ENCODE results near the gene TOM1L1.

DNA sequence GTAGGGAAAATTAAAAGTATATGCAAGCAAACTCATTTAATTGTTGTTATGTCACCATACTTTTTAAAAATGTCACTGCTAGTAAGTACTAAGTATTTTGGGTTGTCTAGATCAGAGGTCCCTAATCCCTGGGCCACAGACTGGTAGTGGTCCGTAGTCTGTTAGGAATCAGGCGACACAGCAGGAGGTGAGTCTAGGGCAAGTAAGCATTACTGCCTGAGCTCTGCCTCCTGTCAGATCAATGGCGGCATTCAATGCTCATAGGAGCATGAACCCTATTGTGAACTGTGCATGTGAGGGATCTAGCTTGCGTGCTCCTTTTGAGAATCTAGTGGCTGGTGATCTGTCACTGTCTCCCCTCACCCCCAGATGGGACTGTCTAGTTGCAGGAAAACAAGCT lies 89.5 kb downstream of the TOM1L1 start:
- no peak for TF ChIP-seq POLR2A (IDR thresholded peaks at IDR 0.05)
- TF ChIP-seq, protein P1, sequence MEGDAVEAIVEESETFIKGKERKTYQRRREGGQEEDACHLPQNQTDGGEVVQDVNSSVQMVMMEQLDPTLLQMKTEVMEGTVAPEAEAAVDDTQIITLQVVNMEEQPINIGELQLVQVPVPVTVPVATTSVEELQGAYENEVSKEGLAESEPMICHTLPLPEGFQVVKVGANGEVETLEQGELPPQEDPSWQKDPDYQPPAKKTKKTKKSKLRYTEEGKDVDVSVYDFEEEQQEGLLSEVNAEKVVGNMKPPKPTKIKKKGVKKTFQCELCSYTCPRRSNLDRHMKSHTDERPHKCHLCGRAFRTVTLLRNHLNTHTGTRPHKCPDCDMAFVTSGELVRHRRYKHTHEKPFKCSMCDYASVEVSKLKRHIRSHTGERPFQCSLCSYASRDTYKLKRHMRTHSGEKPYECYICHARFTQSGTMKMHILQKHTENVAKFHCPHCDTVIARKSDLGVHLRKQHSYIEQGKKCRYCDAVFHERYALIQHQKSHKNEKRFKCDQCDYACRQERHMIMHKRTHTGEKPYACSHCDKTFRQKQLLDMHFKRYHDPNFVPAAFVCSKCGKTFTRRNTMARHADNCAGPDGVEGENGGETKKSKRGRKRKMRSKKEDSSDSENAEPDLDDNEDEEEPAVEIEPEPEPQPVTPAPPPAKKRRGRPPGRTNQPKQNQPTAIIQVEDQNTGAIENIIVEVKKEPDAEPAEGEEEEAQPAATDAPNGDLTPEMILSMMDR (IDR thresholded peaks at IDR 0.05) = no peak

All from right lobe of liver (tissue), 4 donors.